ENCODE data around the gene CORO2B. TPM values are rescaled to one million over a fixed set of nuclear protein-coding genes. Genes with fewer than 3 reads are reported as not detected.

CORO2B gene
- total and polyA plus RNA-seq, 2 experiments from 2014 or later: 1.6 to 4.6 TPM

DNA sequence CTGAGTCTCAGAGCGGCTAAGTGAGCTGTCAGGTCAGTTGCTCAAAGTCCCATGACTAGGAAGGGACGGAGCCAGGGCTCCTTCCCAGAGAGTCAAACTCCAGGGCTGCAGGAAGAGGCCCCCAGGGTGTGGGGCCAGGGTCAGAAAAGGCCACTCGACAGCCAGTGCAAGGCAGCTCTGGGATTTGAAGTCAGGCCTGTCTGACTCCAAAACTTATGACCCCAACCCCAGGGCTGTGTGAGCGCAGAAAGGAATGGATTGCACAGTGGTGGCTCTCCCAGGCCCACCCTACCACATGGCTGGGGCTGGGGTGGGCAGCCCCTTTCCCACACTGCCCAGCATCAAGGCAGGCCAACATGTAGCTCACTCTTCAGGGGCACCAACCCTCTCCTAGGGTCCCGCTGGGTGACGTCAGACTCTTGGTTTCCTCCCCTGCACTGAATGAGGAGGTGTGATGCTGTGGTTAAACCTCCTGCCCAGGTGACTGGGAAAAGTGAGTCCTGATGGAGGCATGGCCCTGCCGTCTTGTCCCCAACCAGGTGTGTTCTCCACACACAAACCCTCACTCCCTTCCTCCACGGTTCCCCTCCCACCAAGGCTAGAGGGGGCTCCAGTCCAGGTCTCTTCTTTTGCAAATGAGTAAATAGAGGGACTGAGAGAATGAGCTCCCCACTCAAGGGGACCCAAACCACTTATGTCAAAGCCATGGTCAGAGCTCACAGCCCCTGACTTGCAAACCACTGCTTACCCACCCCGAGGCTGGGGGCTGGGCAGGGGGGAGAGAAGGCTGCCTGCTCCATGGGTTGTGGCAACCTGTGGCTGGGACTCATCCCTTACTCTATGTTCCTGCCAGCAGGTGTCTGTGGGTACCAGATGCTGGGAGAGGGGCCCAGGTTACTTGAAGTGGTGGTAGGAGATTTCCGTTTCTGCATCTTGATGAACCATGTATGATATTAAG lies 23.8 kb upstream of the CORO2B start:
- no peak for ATAC-seq
- H3K27me3 Mint-ChIP-seq (ENCODE audit: insufficient read depth, low read depth, poor library complexity): peaks cover 16% of the 10 kb centered on the region
- no peak overlapping the region for H2AFZ ChIP-seq
- no peaks in the 10 kb centered on the region for H3K9me2 ChIP-seq (ENCODE audit: insufficient read depth)
- no peak for TF ChIP-seq STAT1 (IDR thresholded peaks at IDR 0.05; ENCODE audit: unreplicated experiment)
- no peak for TF ChIP-seq ZNF114 (CRISPR knock-in tag; IDR thresholded peaks at IDR 0.05)
- TF ChIP-seq, protein P1, sequence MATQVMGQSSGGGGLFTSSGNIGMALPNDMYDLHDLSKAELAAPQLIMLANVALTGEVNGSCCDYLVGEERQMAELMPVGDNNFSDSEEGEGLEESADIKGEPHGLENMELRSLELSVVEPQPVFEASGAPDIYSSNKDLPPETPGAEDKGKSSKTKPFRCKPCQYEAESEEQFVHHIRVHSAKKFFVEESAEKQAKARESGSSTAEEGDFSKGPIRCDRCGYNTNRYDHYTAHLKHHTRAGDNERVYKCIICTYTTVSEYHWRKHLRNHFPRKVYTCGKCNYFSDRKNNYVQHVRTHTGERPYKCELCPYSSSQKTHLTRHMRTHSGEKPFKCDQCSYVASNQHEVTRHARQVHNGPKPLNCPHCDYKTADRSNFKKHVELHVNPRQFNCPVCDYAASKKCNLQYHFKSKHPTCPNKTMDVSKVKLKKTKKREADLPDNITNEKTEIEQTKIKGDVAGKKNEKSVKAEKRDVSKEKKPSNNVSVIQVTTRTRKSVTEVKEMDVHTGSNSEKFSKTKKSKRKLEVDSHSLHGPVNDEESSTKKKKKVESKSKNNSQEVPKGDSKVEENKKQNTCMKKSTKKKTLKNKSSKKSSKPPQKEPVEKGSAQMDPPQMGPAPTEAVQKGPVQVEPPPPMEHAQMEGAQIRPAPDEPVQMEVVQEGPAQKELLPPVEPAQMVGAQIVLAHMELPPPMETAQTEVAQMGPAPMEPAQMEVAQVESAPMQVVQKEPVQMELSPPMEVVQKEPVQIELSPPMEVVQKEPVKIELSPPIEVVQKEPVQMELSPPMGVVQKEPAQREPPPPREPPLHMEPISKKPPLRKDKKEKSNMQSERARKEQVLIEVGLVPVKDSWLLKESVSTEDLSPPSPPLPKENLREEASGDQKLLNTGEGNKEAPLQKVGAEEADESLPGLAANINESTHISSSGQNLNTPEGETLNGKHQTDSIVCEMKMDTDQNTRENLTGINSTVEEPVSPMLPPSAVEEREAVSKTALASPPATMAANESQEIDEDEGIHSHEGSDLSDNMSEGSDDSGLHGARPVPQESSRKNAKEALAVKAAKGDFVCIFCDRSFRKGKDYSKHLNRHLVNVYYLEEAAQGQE (IDR thresholded peaks at IDR 0.05; ENCODE audit: unreplicated experiment): no peak
- peaks cover 8% of the 10 kb centered on the region for H3K4me1 ChIP-seq (ENCODE audit: insufficient read depth)
- no peak overlapping the region for H3K27ac Mint-ChIP-seq
- H3K4me1 Mint-ChIP-seq: peaks cover 17% of the 10 kb centered on the region
- no peak for DNase-seq (ENCODE audit: low spot score)
- no peaks in the 10 kb centered on the region for H3K79me2 ChIP-seq (replicated peaks; ENCODE audit: insufficient read depth)
- no peaks in the 10 kb centered on the region for H3K36me3 Mint-ChIP-seq (ENCODE audit: low read depth)
- no peak overlapping the region for H3K4me3 ChIP-seq
- H3K27me3 ChIP-seq (ENCODE audit: insufficient read depth): peaks cover 7% of the 10 kb centered on the region; the same call in 1 of the 2 replicates
- 0 out of 2 replicates have a peak, but pooled peaks cover 9% of the 10 kb centered on the region for H3F3A ChIP-seq (replicated peaks; ENCODE audit: low read depth)
- no peaks in the 10 kb centered on the region for H3K36me3 ChIP-seq (ENCODE audit: insufficient read depth)
- H3K4me2 ChIP-seq: no peak overlapping the region
- no peak overlapping the region for H3K27ac ChIP-seq (ENCODE audit: low read depth)
- H4K20me1 ChIP-seq (replicated peaks; ENCODE audit: insufficient read depth): no peaks in the 10 kb centered on the region
- no peak overlapping the region for H3K4me3 Mint-ChIP-seq
- H3K9me3 Mint-ChIP-seq: no peaks in the 10 kb centered on the region

DNA sequence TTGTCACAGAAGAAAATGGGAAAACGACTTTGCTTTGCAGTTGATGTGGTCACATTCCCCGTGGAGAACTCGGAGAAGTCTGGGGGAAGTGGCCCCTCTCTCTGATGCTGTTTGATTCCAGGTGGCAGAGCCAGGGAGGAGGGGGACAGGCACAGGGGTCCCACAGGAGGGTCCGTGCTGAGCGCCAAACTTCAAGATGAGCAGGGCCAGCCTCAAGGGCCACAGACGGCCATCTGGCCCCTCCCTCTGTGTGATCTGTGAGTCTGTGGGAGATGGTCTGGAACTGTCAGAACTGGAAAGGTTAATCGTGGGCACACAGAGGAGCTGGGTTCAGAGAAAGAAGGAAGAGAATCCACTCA lies 23.1 kb upstream of the CORO2B start:
- H4K20me1 ChIP-seq (replicated peaks; ENCODE audit: insufficient read depth): no peaks in the 10 kb centered on the region
- peaks cover 23% of the 10 kb centered on the region for H3K4me1 Mint-ChIP-seq
- H3K27me3 ChIP-seq (ENCODE audit: insufficient read depth): peaks cover 12% of the 10 kb centered on the region; the same call in 1 of the 2 replicates
- H3F3A ChIP-seq (replicated peaks; ENCODE audit: low read depth): 0 out of 2 replicates have a peak, but pooled peaks cover 14% of the 10 kb centered on the region
- no peak overlapping the region for H3K27ac Mint-ChIP-seq
- H3K9me2 ChIP-seq (ENCODE audit: insufficient read depth): no peaks in the 10 kb centered on the region
- H2AFZ ChIP-seq: no peak overlapping the region
- H3K4me3 Mint-ChIP-seq: no peak overlapping the region
- ATAC-seq (no peak), DNase-seq (ENCODE audit: low spot score) (no peak)
- H3K36me3 Mint-ChIP-seq (ENCODE audit: low read depth): no peaks in the 10 kb centered on the region
- no peak overlapping the region for H3K4me3 ChIP-seq
- peaks cover 14% of the 10 kb centered on the region for H3K4me1 ChIP-seq (ENCODE audit: insufficient read depth)
- H3K27me3 Mint-ChIP-seq (ENCODE audit: insufficient read depth, low read depth, poor library complexity): peaks cover 18% of the 10 kb centered on the region
- no peaks in the 10 kb centered on the region for H3K9me3 Mint-ChIP-seq
- no peak overlapping the region for H3K4me2 ChIP-seq
- no peaks in the 10 kb centered on the region for H3K36me3 ChIP-seq (ENCODE audit: insufficient read depth)
- H3K27ac ChIP-seq (ENCODE audit: low read depth): no peak overlapping the region
- H3K79me2 ChIP-seq (replicated peaks; ENCODE audit: insufficient read depth): no peaks in the 10 kb centered on the region
- TF ChIP-seq, protein P1 (IDR thresholded peaks at IDR 0.05; ENCODE audit: unreplicated experiment): no peak
- TF ChIP-seq EZH2 (IDR thresholded peaks at IDR 0.05; ENCODE audit: low read depth, unreplicated experiment) (no peak), STAT1 (IDR thresholded peaks at IDR 0.05; ENCODE audit: unreplicated experiment) (no peak)
- TF ChIP-seq, protein P2, sequence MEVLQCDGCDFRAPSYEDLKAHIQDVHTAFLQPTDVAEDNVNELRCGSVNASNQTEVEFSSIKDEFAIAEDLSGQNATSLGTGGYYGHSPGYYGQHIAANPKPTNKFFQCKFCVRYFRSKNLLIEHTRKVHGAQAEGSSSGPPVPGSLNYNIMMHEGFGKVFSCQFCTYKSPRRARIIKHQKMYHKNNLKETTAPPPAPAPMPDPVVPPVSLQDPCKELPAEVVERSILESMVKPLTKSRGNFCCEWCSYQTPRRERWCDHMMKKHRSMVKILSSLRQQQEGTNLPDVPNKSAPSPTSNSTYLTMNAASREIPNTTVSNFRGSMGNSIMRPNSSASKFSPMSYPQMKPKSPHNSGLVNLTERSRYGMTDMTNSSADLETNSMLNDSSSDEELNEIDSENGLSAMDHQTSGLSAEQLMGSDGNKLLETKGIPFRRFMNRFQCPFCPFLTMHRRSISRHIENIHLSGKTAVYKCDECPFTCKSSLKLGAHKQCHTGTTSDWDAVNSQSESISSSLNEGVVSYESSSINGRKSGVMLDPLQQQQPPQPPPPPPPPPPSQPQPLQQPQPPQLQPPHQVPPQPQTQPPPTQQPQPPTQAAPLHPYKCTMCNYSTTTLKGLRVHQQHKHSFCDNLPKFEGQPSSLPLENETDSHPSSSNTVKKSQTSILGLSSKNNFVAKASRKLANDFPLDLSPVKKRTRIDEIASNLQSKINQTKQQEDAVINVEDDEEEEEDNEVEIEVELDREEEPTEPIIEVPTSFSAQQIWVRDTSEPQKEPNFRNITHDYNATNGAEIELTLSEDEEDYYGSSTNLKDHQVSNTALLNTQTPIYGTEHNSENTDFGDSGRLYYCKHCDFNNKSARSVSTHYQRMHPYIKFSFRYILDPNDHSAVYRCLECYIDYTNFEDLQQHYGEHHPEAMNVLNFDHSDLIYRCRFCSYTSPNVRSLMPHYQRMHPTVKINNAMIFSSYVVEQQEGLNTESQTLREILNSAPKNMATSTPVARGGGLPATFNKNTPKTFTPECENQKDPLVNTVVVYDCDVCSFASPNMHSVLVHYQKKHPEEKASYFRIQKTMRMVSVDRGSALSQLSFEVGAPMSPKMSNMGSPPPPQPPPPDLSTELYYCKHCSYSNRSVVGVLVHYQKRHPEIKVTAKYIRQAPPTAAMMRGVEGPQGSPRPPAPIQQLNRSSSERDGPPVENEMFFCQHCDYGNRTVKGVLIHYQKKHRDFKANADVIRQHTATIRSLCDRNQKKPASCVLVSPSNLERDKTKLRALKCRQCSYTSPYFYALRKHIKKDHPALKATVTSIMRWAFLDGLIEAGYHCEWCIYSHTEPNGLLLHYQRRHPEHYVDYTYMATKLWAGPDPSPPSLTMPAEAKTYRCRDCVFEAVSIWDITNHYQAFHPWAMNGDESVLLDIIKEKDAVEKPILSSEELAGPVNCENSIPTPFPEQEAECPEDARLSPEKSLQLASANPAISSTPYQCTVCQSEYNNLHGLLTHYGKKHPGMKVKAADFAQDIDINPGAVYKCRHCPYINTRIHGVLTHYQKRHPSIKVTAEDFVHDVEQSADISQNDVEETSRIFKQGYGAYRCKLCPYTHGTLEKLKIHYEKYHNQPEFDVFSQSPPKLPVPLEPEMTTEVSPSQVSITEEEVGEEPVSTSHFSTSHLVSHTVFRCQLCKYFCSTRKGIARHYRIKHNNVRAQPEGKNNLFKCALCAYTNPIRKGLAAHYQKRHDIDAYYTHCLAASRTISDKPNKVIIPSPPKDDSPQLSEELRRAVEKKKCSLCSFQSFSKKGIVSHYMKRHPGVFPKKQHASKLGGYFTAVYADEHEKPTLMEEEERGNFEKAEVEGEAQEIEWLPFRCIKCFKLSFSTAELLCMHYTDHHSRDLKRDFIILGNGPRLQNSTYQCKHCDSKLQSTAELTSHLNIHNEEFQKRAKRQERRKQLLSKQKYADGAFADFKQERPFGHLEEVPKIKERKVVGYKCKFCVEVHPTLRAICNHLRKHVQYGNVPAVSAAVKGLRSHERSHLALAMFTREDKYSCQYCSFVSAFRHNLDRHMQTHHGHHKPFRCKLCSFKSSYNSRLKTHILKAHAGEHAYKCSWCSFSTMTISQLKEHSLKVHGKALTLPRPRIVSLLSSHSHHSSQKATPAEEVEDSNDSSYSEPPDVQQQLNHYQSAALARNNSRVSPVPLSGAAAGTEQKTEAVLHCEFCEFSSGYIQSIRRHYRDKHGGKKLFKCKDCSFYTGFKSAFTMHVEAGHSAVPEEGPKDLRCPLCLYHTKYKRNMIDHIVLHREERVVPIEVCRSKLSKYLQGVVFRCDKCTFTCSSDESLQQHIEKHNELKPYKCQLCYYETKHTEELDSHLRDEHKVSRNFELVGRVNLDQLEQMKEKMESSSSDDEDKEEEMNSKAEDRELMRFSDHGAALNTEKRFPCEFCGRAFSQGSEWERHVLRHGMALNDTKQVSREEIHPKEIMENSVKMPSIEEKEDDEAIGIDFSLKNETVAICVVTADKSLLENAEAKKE (CRISPR knock-in tag; IDR thresholded peaks at IDR 0.05): no peak

All from GM23338 (cell line).